Smooth muscle cell of the pulmonary artery (primary cell): ENCODE measurements around the gene HMGN5. TPM values are rescaled to one million over a fixed set of nuclear protein-coding genes. Genes with fewer than 3 reads are reported as not detected.

ENCODE experiments used
- total RNA-seq: library from RNA; depleted of rRNA; stranded (reverse); fragments of >200 nt; gene quantifications from 2 replicates; pipeline ENCODE4 v1.2.3, GENCODE V29; 2014

Gene HMGN5
- total RNA-seq = 0.50 and 0.91 TPM in 2 replicates

DNA sequence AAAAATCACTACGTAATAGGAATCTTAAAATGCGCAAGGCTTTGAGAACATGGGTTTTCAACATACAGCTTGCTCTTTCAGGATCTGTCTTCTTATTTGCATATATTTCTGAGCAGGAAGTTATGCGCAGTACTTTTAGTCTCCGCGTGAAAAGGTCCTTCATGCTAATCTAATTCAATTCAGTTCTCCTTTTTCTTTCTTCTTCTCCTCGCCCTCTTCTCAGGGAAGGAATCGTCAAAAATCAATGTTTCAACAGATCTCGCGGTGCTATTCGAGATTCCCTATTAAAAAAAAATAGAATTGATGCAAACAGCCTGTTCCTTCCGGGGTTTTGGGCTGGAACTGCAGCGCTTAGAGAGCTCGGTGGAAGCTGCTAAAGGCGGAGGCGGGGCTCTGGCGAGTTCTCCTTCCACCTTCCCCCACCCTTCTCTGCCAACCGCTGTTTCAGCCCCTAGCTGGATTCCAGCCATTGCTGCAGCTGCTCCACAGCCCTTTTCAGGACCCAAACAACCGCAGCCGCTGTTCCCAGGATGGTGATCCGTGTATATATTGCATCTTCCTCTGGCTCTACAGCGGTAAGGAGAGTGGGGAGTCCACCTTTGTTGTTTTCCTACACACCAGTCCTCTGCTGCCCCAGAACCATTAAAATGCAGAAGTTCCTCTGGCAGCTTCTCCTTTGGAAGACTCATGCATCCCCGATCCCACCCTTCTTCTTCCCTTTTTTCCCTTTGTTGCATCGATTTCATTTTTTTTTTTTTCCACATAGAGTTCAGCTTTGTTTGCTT lies at the start of gene HMGN5, which contains the start of gene SH3BGRL:
Gene HMGN5 (minus strand): TSS at position 243 of the 785 bp plus-strand sequence. CDS start 80,364 bp downstream, outside the sequence.
Gene SH3BGRL (plus strand): TSS at position 432 of the 785 bp plus-strand sequence. CDS start 99 bp downstream, at position 531.

Other genes with a start within 250 kb of the HMGN5 start
- 50.8 and 71.4 TPM in 2 replicates for gene SH3BGRL, start 189 bp upstream of the HMGN5 start, total RNA-seq